ENCODE measurements around the gene CNOT2.
"Not testable (repeated sequence)": the region's sequence is repeated elsewhere in the genome, so short reads cannot be mapped to it uniquely, and the experiment has no call there.

Gene CNOT2

DNA sequence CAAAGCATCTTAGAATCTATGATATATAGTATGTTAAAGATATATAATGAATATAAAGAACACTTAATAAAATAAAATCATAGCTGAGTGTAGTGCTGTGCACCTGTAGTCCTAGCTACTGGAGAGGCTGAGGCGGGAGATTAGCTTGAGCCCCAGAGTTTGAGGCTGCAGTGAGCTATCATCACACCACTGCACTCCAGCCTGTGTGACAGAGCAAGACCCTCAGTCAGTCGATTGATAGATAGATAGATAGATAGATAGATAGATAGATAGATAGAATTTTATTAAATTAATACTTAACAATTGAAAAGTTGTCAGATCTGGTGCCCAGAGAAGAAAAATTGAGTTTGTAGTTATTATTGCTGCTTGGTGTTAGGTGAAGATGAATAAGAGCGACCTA lies 40.0 kb downstream of the CNOT2 start:
- in situ Hi-C loops (cut with MboI; ENCODE audit: low sequenced_read_pairs, unreplicated experiment) = no loop called here
- no peak for DNase-seq (ENCODE audit: low spot score)
- no peak for TF ChIP-seq CTCF (IDR thresholded peaks at IDR 0.05; ENCODE audit: borderline replicate concordance, control extremely low read depth, extremely low read depth, insufficient read depth, missing control alignments)

GRCh38 chr12:70288817-70289216 lies 45.6 kb downstream of the CNOT2 start:
- in situ Hi-C loops (cut with MboI; ENCODE audit: low sequenced_read_pairs, unreplicated experiment) = no loop called here
- TF ChIP-seq CTCF (IDR thresholded peaks at IDR 0.05; ENCODE audit: borderline replicate concordance, control extremely low read depth, extremely low read depth, insufficient read depth, missing control alignments) = no peak
- DNase-seq (ENCODE audit: low spot score) = no peak

- in situ Hi-C loops (cut with MboI; ENCODE audit: low sequenced_read_pairs, unreplicated experiment) = no loop called here
- no peak for DNase-seq (ENCODE audit: low spot score)
- TF ChIP-seq CTCF (IDR thresholded peaks at IDR 0.05; ENCODE audit: borderline replicate concordance, control extremely low read depth, extremely low read depth, insufficient read depth, missing control alignments) = no peak
Observed at GRCh38 chr12:70290116-70290515, 46.9 kb downstream of the CNOT2 start.

GRCh38 chr12:70292017-70292776 lies 49.0 kb downstream of the CNOT2 start:
- DNase-seq (ENCODE audit: low spot score) = no peak
- in situ Hi-C loops (cut with MboI; ENCODE audit: low sequenced_read_pairs, unreplicated experiment) = no loop called here

GRCh38 chr12:70304684-70305555 lies 61.7 kb downstream of the CNOT2 start:
- in situ Hi-C loops (cut with MboI; ENCODE audit: low sequenced_read_pairs, unreplicated experiment); DNase-seq (ENCODE audit: low spot score): not testable (repeated sequence)

More at GRCh38 chr12:70292017-70292776, 49.0 kb downstream of the CNOT2 start:
- no peak for TF ChIP-seq CTCF (IDR thresholded peaks at IDR 0.05; ENCODE audit: borderline replicate concordance, control extremely low read depth, extremely low read depth, insufficient read depth, missing control alignments)

GRCh38 chr12:70305794-70306193 lies 62.6 kb downstream of the CNOT2 start:
- no peak for TF ChIP-seq CTCF (IDR thresholded peaks at IDR 0.05; ENCODE audit: borderline replicate concordance, control extremely low read depth, extremely low read depth, insufficient read depth, missing control alignments)
- in situ Hi-C loops (cut with MboI; ENCODE audit: low sequenced_read_pairs, unreplicated experiment) = no loop called here

GRCh38 chr12:70306676-70307075 lies 63.4 kb downstream of the CNOT2 start:
- no peak for TF ChIP-seq CTCF (IDR thresholded peaks at IDR 0.05; ENCODE audit: borderline replicate concordance, control extremely low read depth, extremely low read depth, insufficient read depth, missing control alignments)
- no peak for DNase-seq (ENCODE audit: low spot score)
- in situ Hi-C loops (cut with MboI; ENCODE audit: low sequenced_read_pairs, unreplicated experiment) = no loop called here

More at GRCh38 chr12:70305794-70306193, 62.6 kb downstream of the CNOT2 start:
- DNase-seq (ENCODE audit: low spot score) = no peak
